Measurements from ENCODE around the gene DIO1. TPM values are rescaled to one million over a fixed set of nuclear protein-coding genes. Genes with fewer than 3 reads are reported as not detected.

The DIO1 gene
- total RNA-seq, 4 donors from 2014 or later = not detected

DNA sequence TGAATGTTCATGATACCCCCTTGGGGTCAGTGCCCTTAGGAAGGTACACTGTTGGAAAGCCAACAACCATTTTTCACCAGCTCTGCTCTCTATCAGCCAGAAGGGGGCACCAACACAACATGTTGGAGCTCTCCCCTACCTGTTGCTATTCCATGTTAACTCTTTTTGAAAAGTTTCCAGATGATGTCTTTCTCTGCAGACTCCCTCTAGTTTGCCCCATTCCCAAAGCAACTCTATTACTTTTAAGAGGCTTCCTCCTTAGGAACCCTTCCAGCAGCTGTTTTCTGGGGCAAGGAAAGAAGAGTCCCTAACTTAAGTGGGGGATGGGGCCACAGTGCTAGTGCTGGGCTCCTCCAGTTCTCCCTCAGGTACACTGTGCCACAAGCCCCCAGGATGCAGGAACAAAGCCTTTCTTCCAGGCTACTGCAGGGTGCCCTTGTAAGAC lies 33.0 kb upstream of the DIO1 start:
- Histone ChIP-seq H3K4me3 (no peak overlapping the region), H3K27me3 (no peaks in the 10 kb centered on the region), H3K9me3 (no peaks in the 10 kb centered on the region), H3K27ac (no peak overlapping the region), H3K36me3 (peaks cover 0 to 44% (median 17%) of the 10 kb centered on the region in 4 donors), H3K4me1 (no peaks in the 10 kb centered on the region)
- in situ Hi-C loops (cut with MboI; ENCODE audit: low pct_ligation_motif_present in 1 of 4, low pct_unique_long_range_greater_than_20kb in 1 of 4, low sequenced_read_pairs in 3 of 4) (loop anchor here in 2 of 4 donors (10.0 to 25.0 kb wide), 3 partner anchors 94 to 176 kb away; no protein-coding TSS in a partner anchor), intact Hi-C loops (cut with DNase I; ENCODE audit: low total_unique reads) (loop anchor here (10.0 kb wide), 1 partner anchor 94 kb away; no protein-coding TSS in a partner anchor)
- DNase-seq = peak; percentile 24
- TF ChIP-seq POLR2AphosphoS5 (IDR thresholded peaks at IDR 0.05) = no peak
- TF ChIP-seq CTCF (IDR thresholded peaks at IDR 0.05) = peak; percentile 45 to 74 (median 64)

DNA sequence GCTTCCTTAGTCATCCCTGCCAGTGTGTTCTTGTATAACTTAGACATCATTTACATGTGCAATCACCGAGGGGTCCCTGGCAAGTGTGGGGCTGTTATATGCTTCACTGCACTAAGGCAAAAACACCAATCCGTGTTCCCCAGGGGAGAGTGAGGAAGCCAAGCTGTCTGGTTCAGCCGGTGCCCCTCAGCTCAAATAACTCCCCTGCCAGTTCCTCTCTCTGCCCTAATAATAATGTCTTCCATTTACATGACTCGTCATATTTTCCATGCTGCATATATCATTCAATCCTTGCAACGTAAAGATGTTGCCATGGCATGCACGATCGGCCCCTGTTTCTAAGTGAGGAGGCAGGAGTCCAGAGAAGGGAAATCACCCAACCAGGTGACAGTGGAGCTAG lies 31.5 kb upstream of the DIO1 start:
- Histone ChIP-seq H3K36me3 (peaks cover 0 to 36% (median 12%) of the 10 kb centered on the region in 4 donors), H3K9me3 (no peaks in the 10 kb centered on the region), H3K4me3 (no peak overlapping the region), H3K27ac (no peak overlapping the region), H3K27me3 (no peaks in the 10 kb centered on the region), H3K4me1 (no peaks in the 10 kb centered on the region)
- DNase-seq = no peak
- 61 to 68% methylated on average over 5 to 7 of the region's 7 CpGs for WGBS, 2 donors (ENCODE audit: low coverage in 1 of 2)
- in situ Hi-C loops (cut with MboI; ENCODE audit: low pct_ligation_motif_present in 1 of 4, low pct_unique_long_range_greater_than_20kb in 1 of 4, low sequenced_read_pairs in 3 of 4) (loop anchor here in 2 of 4 donors (10.0 to 25.0 kb wide), 3 partner anchors 92 to 175 kb away; no protein-coding TSS in a partner anchor), intact Hi-C loops (cut with DNase I; ENCODE audit: low total_unique reads) (loop anchor here (10.0 kb wide), 1 partner anchor 92 kb away; no protein-coding TSS in a partner anchor)
- TF ChIP-seq EP300 (IDR thresholded peaks at IDR 0.05; ENCODE audit: low read depth) (no peak), POLR2AphosphoS5 (IDR thresholded peaks at IDR 0.05) (no peak), POLR2A (IDR thresholded peaks at IDR 0.05) (no peak), CTCF (IDR thresholded peaks at IDR 0.05) (no peak)

- intact Hi-C loops (cut with DNase I; ENCODE audit: low total_unique reads) (loop anchor here (10.0 kb wide), 1 partner anchor 86 kb away; no protein-coding TSS in a partner anchor), in situ Hi-C loops (cut with MboI; ENCODE audit: low pct_ligation_motif_present in 1 of 4, low pct_unique_long_range_greater_than_20kb in 1 of 4, low sequenced_read_pairs in 3 of 4) (loop anchor here in 2 of 4 donors (10.0 to 25.0 kb wide), 3 partner anchors 86 to 169 kb away; no protein-coding TSS in a partner anchor)
- Histone ChIP-seq H3K9me3 (no peaks in the 10 kb centered on the region), H3K27ac (no peak overlapping the region), H3K4me3 (no peak overlapping the region), H3K4me1 (no peaks in the 10 kb centered on the region), H3K27me3 (no peaks in the 10 kb centered on the region), H3K36me3 (peaks cover 0 to 32% (median 16%) of the 10 kb centered on the region in 4 donors)
- WGBS, 2 donors (ENCODE audit: low coverage in 1 of 2) = 45 to 61% methylated on average over 1 of the region's 1 CpG
- no peak for TF ChIP-seq POLR2A (IDR thresholded peaks at IDR 0.05)
- no peak for TF ChIP-seq CTCF (IDR thresholded peaks at IDR 0.05)
- no peak for TF ChIP-seq POLR2AphosphoS5 (IDR thresholded peaks at IDR 0.05)
- TF ChIP-seq EP300 (IDR thresholded peaks at IDR 0.05; ENCODE audit: low read depth) = no peak
- DNase-seq = no peak
Measured at GRCh38 chr1:53868565-53868964, 25.4 kb upstream of the DIO1 start.

DNA sequence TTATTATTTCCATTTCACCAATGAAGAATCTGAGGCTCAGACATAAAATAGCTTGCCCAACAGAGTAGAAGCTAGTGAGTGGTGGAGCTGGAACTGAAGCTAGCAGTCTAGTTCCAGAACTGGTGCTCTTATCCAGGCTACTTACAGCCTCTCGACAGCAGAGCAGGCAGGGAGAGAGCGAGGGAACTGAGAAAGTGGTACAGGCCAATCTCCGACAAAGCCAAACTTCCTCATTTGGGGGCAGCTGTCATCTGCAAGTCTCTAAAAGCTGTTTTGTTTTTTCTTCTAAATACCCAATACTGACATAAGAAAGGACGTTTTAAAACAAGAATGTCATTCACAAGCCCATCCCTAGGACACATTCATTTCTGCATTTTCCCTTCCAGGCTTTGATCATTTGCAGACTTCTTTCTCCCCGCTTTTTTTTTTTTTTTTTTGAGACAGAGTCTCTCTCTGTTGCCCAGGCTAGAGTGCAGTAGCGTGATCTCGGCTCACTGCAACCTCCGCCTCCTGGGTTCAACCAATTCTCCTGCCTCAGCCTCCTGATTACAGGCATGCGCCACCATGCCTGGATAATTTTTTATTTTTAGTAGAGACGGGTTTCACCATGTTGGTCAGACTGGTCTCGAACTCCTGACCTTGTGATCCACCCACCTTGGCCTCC lies 24.4 kb upstream of the DIO1 start:
- 80 to 81% methylated on average over 8 to 11 of the region's 11 CpGs for WGBS, 2 donors (ENCODE audit: low coverage in 1 of 2)
- Histone ChIP-seq H3K4me3 (no peak overlapping the region), H3K4me1 (no peaks in the 10 kb centered on the region), H3K36me3 (peaks cover 0 to 39% (median 16%) of the 10 kb centered on the region in 4 donors), H3K9me3 (no peaks in the 10 kb centered on the region), H3K27me3 (no peaks in the 10 kb centered on the region), H3K27ac (no peak overlapping the region)
- in situ Hi-C loops (cut with MboI; ENCODE audit: low pct_ligation_motif_present in 1 of 4, low pct_unique_long_range_greater_than_20kb in 1 of 4, low sequenced_read_pairs in 3 of 4) (loop anchor here in 3 of 4 donors (10.0 to 25.0 kb wide), 3 partner anchors 85 to 168 kb away; no protein-coding TSS in a partner anchor), intact Hi-C loops (cut with DNase I; ENCODE audit: low total_unique reads) (loop anchor here (10.0 kb wide), 1 partner anchor 85 kb away; no protein-coding TSS in a partner anchor)
- TF ChIP-seq POLR2A (IDR thresholded peaks at IDR 0.05) (no peak), CTCF (IDR thresholded peaks at IDR 0.05) (no peak), POLR2AphosphoS5 (IDR thresholded peaks at IDR 0.05) (no peak), EP300 (IDR thresholded peaks at IDR 0.05; ENCODE audit: low read depth) (no peak)
- DNase-seq = no peak

Data from transverse colon (tissue), 4 donors.